AG04450 (cell line): Measurements from ENCODE around the gene PFDN1. TPM values are rescaled to one million over a fixed set of nuclear protein-coding genes. Genes with fewer than 3 reads are reported as not detected.

Source experiments
- CTCF ChIA-PET: fragments of 300-600, 350-600 bp; formaldehyde crosslinking; extraction: SDS; loops from one replicate; lab custom pipeline; 2022; ENCODE audit warnings: antibody characterized with exemption, inconsistent platforms; lab: Charles Lee
- POLR2A ChIA-PET: fragments of 350-600 bp; formaldehyde crosslinking; extraction: SDS; loops from one replicate; lab custom pipeline; 2021; ENCODE audit warnings: antibody characterized with exemption, inconsistent platforms; lab: Yijun Ruan, JAX
- DNase-seq: peaks from one replicate; pipeline ENCODE4 v3.0.0-alpha.2; 2011; ENCODE audit warnings: low read depth, low spot score
- H3K27ac ChIP-seq: one replicate; pipeline ENCODE4 v1.5.1; 2012; ENCODE audit warnings: low read depth, low read length, control low read depth
- H3K27me3 ChIP-seq: one replicate; pipeline ENCODE4 v1.6.0; 2012; ENCODE audit warnings: low read length; ENCODE audit not compliant: control insufficient read depth, insufficient read depth
- H3K4me3 ChIP-seq: 2 replicates; pipeline ENCODE4 v1.5.1; 2011; ENCODE audit warnings: mild to moderate bottlenecking, low read depth, low read length, control low read depth
- H3K9me3 ChIP-seq: 2 replicates; pipeline ENCODE4 v1.5.1; 2012; ENCODE audit warnings: low read length; ENCODE audit not compliant: control insufficient read depth, insufficient read depth
- CTCF ChIP-seq: IDR thresholded peaks from 2 replicates; pipeline ENCODE4 v1.5.1; 2011; ENCODE audit warnings: low read depth, low read length, control low read depth, inconsistent platforms
- polyA plus RNA-seq: library from polyadenylated mRNA; depleted of rRNA; stranded (reverse); fragments of >200 nt; gene quantifications from 2 replicates; pipeline ENCODE4 v1.2.3, GENCODE V29; 2011

Gene PFDN1
- polyA plus RNA-seq, 1 experiment: 112 TPM

- H3K27ac ChIP-seq: no peak overlapping the region
- TF ChIP-seq CTCF: no peak
- no peak overlapping the region for H3K4me3 ChIP-seq
- no peaks in the 10 kb centered on the region for H3K27me3 ChIP-seq
- no peaks in the 10 kb centered on the region for H3K9me3 ChIP-seq
- ChIA-PET CTCF (interaction anchor here (0.5 to 20.2 kb wide), 39 partner anchors 7 to 1694 kb away, joined by 3 to 806 read pairs (median 5); partner anchors contain the start of genes HBEGF, PFDN1 and SLC4A9), POLR2A (interaction anchor here (0.7 to 6.1 kb wide), 6 partner anchors 79 to 1891 kb away, joined by 3 to 62 read pairs (median 4); partner anchors contain the start of genes HARS1, HARS2, HBEGF and KDM3B)
- DNase-seq: no peak
These were observed 59.1 kb downstream of the PFDN1 start for GRCh38 chr5:140243706-140244250.

GRCh38 chr5:140242890-140243585 lies 59.9 kb downstream of the PFDN1 start:
- TF ChIP-seq CTCF: no peak
- CTCF ChIA-PET: interaction anchor here (0.8 to 20.2 kb wide), 16 partner anchors 11 to 475 kb away, joined by 3 to 806 read pairs (median 8); partner anchors contain the start of genes HBEGF, PFDN1 and SLC4A9
- Histone ChIP-seq H3K9me3 (no peaks in the 10 kb centered on the region), H3K27ac (no peak overlapping the region), H3K4me3 (no peak overlapping the region), H3K27me3 (no peaks in the 10 kb centered on the region)
- no peak for DNase-seq
- POLR2A ChIA-PET: interaction anchor here (0.6 to 6.1 kb wide), 2 partner anchors 60 to 103 kb away, joined by 6 to 62 read pairs; partner anchors contain the start of genes HBEGF and PFDN1

- Histone ChIP-seq H3K4me3 (no peak overlapping the region), H3K9me3 (no peaks in the 10 kb centered on the region), H3K27ac (no peak overlapping the region), H3K27me3 (no peaks in the 10 kb centered on the region)
- DNase-seq: no peak
- no peak for TF ChIP-seq CTCF
- CTCF ChIA-PET: interaction anchor here (0.6 to 20.2 kb wide), 5 partner anchors 11 to 120 kb away, joined by 4 to 806 read pairs (median 50); partner anchors contain the start of genes HBEGF and SLC4A9
- POLR2A ChIA-PET: interaction anchor here (6.1 kb wide), 1 partner anchor 104 kb away, joined by 62 read pairs; the partner anchor contains the start of gene HBEGF
These were observed 60.8 kb downstream of the PFDN1 start for GRCh38 chr5:140242099-140242498.

- no peak overlapping the region for H3K27ac ChIP-seq
- no peak overlapping the region for H3K4me3 ChIP-seq
- H3K9me3 ChIP-seq: no peaks in the 10 kb centered on the region
- H3K27me3 ChIP-seq: no peaks in the 10 kb centered on the region
- no peak for TF ChIP-seq CTCF
- CTCF ChIA-PET: interaction anchor here (0.6 to 20.2 kb wide), 8 partner anchors 13 to 131 kb away, joined by 3 to 806 read pairs (median 6); partner anchors contain the start of genes HBEGF and SLC4A9
- POLR2A ChIA-PET: interaction anchor here (0.5 to 6.1 kb wide), 3 partner anchors 19 to 105 kb away, joined by 3 to 62 read pairs (median 4); partner anchors contain the start of gene HBEGF
- peak; percentile 71 for DNase-seq
These were observed 61.8 kb downstream of the PFDN1 start for GRCh38 chr5:140240987-140241706.
